HEK293T (cell line): ENCODE data around the gene PLA2G3.

Experiments used
- FOXK2 ChIP-seq: fragments of 450-650 bp; IDR thresholded peaks from 2 replicates; pipeline ENCODE4 v1.6.1; 2016; ENCODE audit warnings: mild to moderate bottlenecking
- SP1 ChIP-seq: fragments of 450-650 bp; IDR thresholded peaks from 2 replicates; pipeline ENCODE4 v1.6.1; 2017

- no peak for TF ChIP-seq SP1
- TF ChIP-seq FOXK2, result no peak
Observed at GRCh38 chr22:31151872-31152271, 11.6 kb upstream of the PLA2G3 start.
